Naive thymus-derived CD4-positive, alpha-beta T cell (primary cell): ENCODE results near the gene C9. TPM values are rescaled to one million over a fixed set of nuclear protein-coding genes. Genes with fewer than 3 reads are reported as not detected.
"Not testable (repeated sequence)": the region's sequence is repeated elsewhere in the genome, so short reads cannot be mapped to it uniquely, and the experiment has no call there.

ENCODE experiments used
- ATAC-seq: fragments of 150-1000 bp; cut with Tn5 transposase; 2 replicates; pipeline ENCODE4 v1.10.0; 2021; ENCODE audit warnings: mild to moderate bottlenecking, moderate library complexity
- CTCF ChIA-PET: fragments of 350-600 bp; sonication (Branson Sonifier 250); formaldehyde crosslinking; loops from one replicate; lab custom pipeline; 2021; ENCODE audit warnings: antibody characterized with exemption; lab: Charles Lee
- POLR2A ChIA-PET: fragments of 350-600 bp; sonication (Branson Sonifier 250); formaldehyde crosslinking; loops from one replicate; lab custom pipeline; 2021; ENCODE audit warnings: antibody characterized with exemption, inconsistent platforms; lab: Charles Lee
- DNase-seq, 9 donors: peaks; one replicate each; pipeline versions ENCODE4 v3.0.0 to v3.0.0-alpha.2; 2020 to 2022; ENCODE audit warnings: mixed read lengths in 1 of 9
- H3K27ac ChIP-seq: one replicate; pipeline ENCODE4 v1.7.0; 2013; ENCODE audit warnings: mild to moderate bottlenecking, low read depth, low read length, moderate library complexity
- H3K27me3 ChIP-seq, 2 donors: one replicate each; pipeline ENCODE4 v1.7.0; 2013; ENCODE audit warnings: low read length in 2 of 2, mild to moderate bottlenecking in 2 of 2, moderate library complexity in 2 of 2; ENCODE audit not compliant: control insufficient read depth in 2 of 2, insufficient read depth in 2 of 2
- H3K36me3 ChIP-seq, 3 experiments: 1 replicate in 2 of 3; 2 replicates in 1 of 3; pipeline ENCODE4 v1.7.0; 2013; ENCODE audit warnings: low read length in 3 of 3, mild to moderate bottlenecking in 3 of 3, moderate library complexity in 1 of 3; ENCODE audit not compliant: insufficient read depth in 3 of 3, control insufficient read depth in 2 of 3
- H3K4me1 ChIP-seq, 2 donors: one replicate each; pipeline ENCODE4 v1.7.0; 2013; ENCODE audit warnings: low read length in 2 of 2, mild to moderate bottlenecking in 2 of 2, moderate library complexity in 1 of 2; ENCODE audit not compliant: control insufficient read depth in 2 of 2, insufficient read depth in 2 of 2
- H3K4me3 ChIP-seq: 2 replicates; pipeline ENCODE4 v1.7.0; 2013; ENCODE audit warnings: mild to moderate bottlenecking, low read length
- H3K9me3 ChIP-seq, 3 experiments: 1 replicate in 2 of 3; 2 replicates in 1 of 3; pipeline ENCODE4 v1.7.0; 2013; ENCODE audit warnings: low read length in 3 of 3; ENCODE audit not compliant: control insufficient read depth in 2 of 3
- H3K27ac Mint-ChIP-seq, 9 donors: one replicate each; pipeline ENCODE4 v1.8.0; 2020 to 2022; ENCODE audit warnings: mixed read lengths in 9 of 9, mild to moderate bottlenecking in 8 of 9, moderate library complexity in 5 of 9, inconsistent platforms in 2 of 9
- H3K27me3 Mint-ChIP-seq, 5 donors: one replicate each; pipeline ENCODE4 v1.8.0; 2021 to 2022; ENCODE audit warnings: mixed read lengths in 5 of 5, mild to moderate bottlenecking in 1 of 5
- H3K36me3 Mint-ChIP-seq, 5 donors: one replicate each; pipeline ENCODE4 v1.8.0; 2020 to 2022; ENCODE audit warnings: mixed read lengths in 5 of 5, mild to moderate bottlenecking in 3 of 5, inconsistent platforms in 1 of 5
- H3K4me1 Mint-ChIP-seq, 7 donors: one replicate each; pipeline ENCODE4 v1.8.0; 2020 to 2022; ENCODE audit warnings: mixed read lengths in 7 of 7, mild to moderate bottlenecking in 3 of 7, inconsistent platforms in 1 of 7
- H3K4me3 Mint-ChIP-seq, 10 donors: one replicate each; pipeline ENCODE4 v1.8.0; 2020 to 2022; ENCODE audit warnings: mild to moderate bottlenecking in 10 of 10, mixed read lengths in 10 of 10, moderate library complexity in 6 of 10, inconsistent platforms in 2 of 10
- H3K9me3 Mint-ChIP-seq, 11 donors: one replicate each; pipeline ENCODE4 v1.8.0; 2020 to 2022; ENCODE audit warnings: mixed read lengths in 11 of 11, mild to moderate bottlenecking in 4 of 11, inconsistent platforms in 1 of 11, moderate library complexity in 1 of 11
- intact Hi-C, 2 donors: fragments of 100-400 bp; cut with micrococcal nuclease; formaldehyde crosslinking; loops; one replicate each; pipeline ENCODE4 v1.15.1; 2023
- polyA plus RNA-seq, 2 donors: library from polyadenylated mRNA; unstranded; fragments of 300-500 nt; fragmentation: Illumina TruSeq; gene quantifications; one replicate each; pipeline ENCODE4 v1.2.3, GENCODE V29; 2021
- total RNA-seq, 6 experiments: library from RNA in 5 of 6; stranded (reverse) in 5 of 6; gene quantifications; 1 replicate in 5 of 6; 2 replicates in 1 of 6; pipeline ENCODE4 v1.2.3 and lab custom pipeline; 2021 to 2026

The C9 gene
- total and polyA plus RNA-seq, 7 experiments from 2014 or later = not detected

GRCh38 chr5:39274398-39275085, 89.8 kb downstream of the C9 start:
- DNase-seq = peak in 7 of 9 donors; percentile 29 to 52 (median 46)
- Histone ChIP-seq H3K27me3 (no peaks in the 10 kb centered on the region), H3K9me3 (no peaks in the 10 kb centered on the region), H3K36me3 (no peaks in the 10 kb centered on the region), H3K4me1 (peaks cover 34 to 49% of the 10 kb centered on the region in 2 donors), H3K4me3 (peak overlapping the region; percentile 59), H3K27ac (peak overlapping the region; percentile 74)
- H3K36me3 Mint-ChIP-seq = peaks cover 0 to 34% (median 0%) of the 10 kb centered on the region in 5 donors
- peak overlapping the region; percentile 92 to 98 (median 96) for H3K27ac Mint-ChIP-seq
- intact Hi-C loops = loop anchor here (1.0 to 5.0 kb wide), 7 partner anchors 9 to 1563 kb away; partner anchors contain the start of genes RICTOR (in 1 of the 2) and RPL37 (in 1 of the 2)
- no peaks in the 10 kb centered on the region for H3K27me3 Mint-ChIP-seq
- H3K9me3 Mint-ChIP-seq = peaks cover 0 to 17% (median 7%) of the 10 kb centered on the region in 11 donors
- peak; percentile 68 for ATAC-seq
- peak overlapping the region; percentile 63 to 88 (median 85) for H3K4me3 Mint-ChIP-seq
- ChIA-PET POLR2A (interaction anchor here (0.8 to 4.4 kb wide), 15 partner anchors 10 to 115 kb away, joined by 3 to 52 read pairs (median 5); partner anchors contain the start of gene FYB1), CTCF (interaction anchor here (0.6 to 5.5 kb wide), 10 partner anchors 8 to 246 kb away, joined by 3 to 42 read pairs (median 4); partner anchors contain the start of gene FYB1)
- H3K4me1 Mint-ChIP-seq = peaks cover 25 to 67% (median 47%) of the 10 kb centered on the region in 7 donors

GRCh38 chr5:39273314-39273954, 90.9 kb downstream of the C9 start:
- H3K27me3 ChIP-seq = no peaks in the 10 kb centered on the region
- DNase-seq (peak in 7 of 9 donors; percentile 17 to 44 (median 38)), ATAC-seq (peak; percentile 74)
- Mint-ChIP-seq H3K27me3 (no peaks in the 10 kb centered on the region), H3K36me3 (peaks cover 0 to 23% (median 0%) of the 10 kb centered on the region in 5 donors), H3K4me1 (peaks cover 25 to 56% (median 42%) of the 10 kb centered on the region in 7 donors), H3K9me3 (peaks cover 0 to 8% (median 0%) of the 10 kb centered on the region in 11 donors), H3K27ac (peak overlapping the region; percentile 91 to 98 (median 96)), H3K4me3 (peak overlapping the region; percentile 44 to 88 (median 68))
- H3K4me1 ChIP-seq = peaks cover 34 to 49% of the 10 kb centered on the region in 2 donors
- peak overlapping the region; percentile 74 for H3K27ac ChIP-seq
- intact Hi-C loops = loop anchor here in 1 of 2 donors (5.0 kb wide), 2 partner anchors 201 to 1564 kb away; partner anchors contain the start of genes RICTOR and RPL37
- H3K36me3 ChIP-seq = no peaks in the 10 kb centered on the region
- POLR2A ChIA-PET = interaction anchor here (0.5 to 4.4 kb wide), 14 partner anchors 9 to 1134 kb away, joined by 3 to 52 read pairs (median 4); partner anchors contain the start of gene FYB1
- H3K4me3 ChIP-seq = peak overlapping the region; percentile 27
- no peaks in the 10 kb centered on the region for H3K9me3 ChIP-seq
- CTCF ChIA-PET = interaction anchor here (0.5 to 5.5 kb wide), 5 partner anchors 9 to 1568 kb away, joined by 3 to 42 read pairs (median 3); partner anchors contain the start of genes CARD6 and FYB1

- Mint-ChIP-seq H3K27ac (peak overlapping the region in 7 of 9 donors; percentile 91 to 98 (median 94)), H3K4me3 (peak overlapping the region in 2 of 10 donors; percentile 69 to 88), H3K36me3 (peaks cover 0 to 19% (median 0%) of the 10 kb centered on the region in 5 donors), H3K4me1 (peaks cover 24 to 52% (median 42%) of the 10 kb centered on the region in 7 donors)
- not testable (repeated sequence) for ATAC-seq, H3K27me3 ChIP-seq, H3K9me3 ChIP-seq, DNase-seq, H3K27me3 Mint-ChIP-seq, H3K9me3 Mint-ChIP-seq, H3K36me3 ChIP-seq, H3K4me3 ChIP-seq
- Histone ChIP-seq H3K27ac (peak overlapping the region; percentile 3), H3K4me1 (peaks cover 34 to 49% of the 10 kb centered on the region in 2 donors)
- POLR2A ChIA-PET = interaction anchor here (0.6 to 4.4 kb wide), 9 partner anchors 8 to 113 kb away, joined by 3 to 52 read pairs (median 4); partner anchors contain the start of gene FYB1
- intact Hi-C loops = loop anchor here in 1 of 2 donors (5.0 kb wide), 2 partner anchors 201 to 1564 kb away; partner anchors contain the start of genes RICTOR and RPL37
- CTCF ChIA-PET = interaction anchor here (0.9 to 5.5 kb wide), 3 partner anchors 9 to 55 kb away, joined by 3 to 42 read pairs (median 5); partner anchors contain the start of gene FYB1
Measured at GRCh38 chr5:39272869-39273231, 91.4 kb downstream of the C9 start.

GRCh38 chr5:39270225-39270848, 94.0 kb downstream of the C9 start:
- CTCF ChIA-PET = interaction anchor here (1.1 to 5.5 kb wide), 3 partner anchors 13 to 52 kb away, joined by 3 to 42 read pairs (median 3); partner anchors contain the start of gene FYB1
- no peak overlapping the region for H3K27ac ChIP-seq
- Mint-ChIP-seq H3K27ac (no peak overlapping the region), H3K36me3 (peaks cover 0 to 2% (median 0%) of the 10 kb centered on the region in 5 donors), H3K27me3 (no peaks in the 10 kb centered on the region), H3K4me3 (peak overlapping the region in 1 of 10 donors; percentile 62), H3K9me3 (no peaks in the 10 kb centered on the region), H3K4me1 (peaks cover 24 to 55% (median 32%) of the 10 kb centered on the region in 7 donors)
- peak; percentile 64 for ATAC-seq
- H3K27me3 ChIP-seq = no peaks in the 10 kb centered on the region
- H3K4me1 ChIP-seq = peaks cover 28 to 50% of the 10 kb centered on the region in 2 donors
- peak overlapping the region; percentile 19 for H3K4me3 ChIP-seq
- POLR2A ChIA-PET = interaction anchor here (0.6 to 1.3 kb wide), 7 partner anchors 13 to 92 kb away, joined by 3 read pairs; no protein-coding TSS in a partner anchor
- H3K9me3 ChIP-seq = no peaks in the 10 kb centered on the region
- no peak for DNase-seq
- intact Hi-C loops = loop anchor here in 1 of 2 donors (2.0 to 5.0 kb wide), 3 partner anchors 14 to 1567 kb away; partner anchors contain the start of genes RICTOR and RPL37
- no peaks in the 10 kb centered on the region for H3K36me3 ChIP-seq

GRCh38 chr5:39267186-39267585, 97.1 kb downstream of the C9 start:
- Histone ChIP-seq H3K36me3 (no peaks in the 10 kb centered on the region), H3K9me3 (no peaks in the 10 kb centered on the region), H3K4me3 (no peak overlapping the region), H3K27ac (no peak overlapping the region), H3K27me3 (no peaks in the 10 kb centered on the region), H3K4me1 (peaks cover 0 to 23% of the 10 kb centered on the region in 2 donors)
- Mint-ChIP-seq H3K27ac (no peak overlapping the region), H3K4me3 (no peak overlapping the region), H3K36me3 (peaks cover 0 to 4% (median 0%) of the 10 kb centered on the region in 5 donors), H3K4me1 (peaks cover 13 to 36% (median 22%) of the 10 kb centered on the region in 7 donors), H3K27me3 (no peaks in the 10 kb centered on the region), H3K9me3 (peaks cover 0 to 2% (median 0%) of the 10 kb centered on the region in 11 donors)
- DNase-seq (no peak), ATAC-seq (no peak)
- CTCF ChIA-PET = no interaction called here
- POLR2A ChIA-PET = no interaction called here
- intact Hi-C loops = no loop called here
